Fibroblast of lung (primary cell): ENCODE data around the gene OPA1. TPM values are rescaled to one million over a fixed set of nuclear protein-coding genes. Genes with fewer than 3 reads are reported as not detected.

ENCODE experiments used
- DNase-seq, 2 donors: peaks; one replicate each; pipeline versions ENCODE4 v3.0.0 to v3.0.0-alpha.2; 2010; ENCODE audit warnings: low read depth in 2 of 2
- H2AFZ ChIP-seq: 2 replicates; pipeline ENCODE4 v1.5.1; 2012; ENCODE audit warnings: low read length, control low read depth, inconsistent platforms
- H3K27ac ChIP-seq: 2 replicates; pipeline ENCODE4 v1.5.1; 2011; ENCODE audit warnings: low read length, control low read depth; ENCODE audit not compliant: insufficient read depth
- H3K27me3 ChIP-seq: 2 replicates; pipeline ENCODE4 v1.5.1; 2011; ENCODE audit warnings: mild to moderate bottlenecking, low read length; ENCODE audit not compliant: control insufficient read depth, insufficient read depth
- H3K36me3 ChIP-seq: 2 replicates; pipeline ENCODE4 v1.5.1; 2011; ENCODE audit warnings: low read length; ENCODE audit not compliant: control insufficient read depth, insufficient read depth
- H3K4me1 ChIP-seq: 2 replicates; pipeline ENCODE4 v1.5.1; 2011; ENCODE audit warnings: low read length; ENCODE audit not compliant: control insufficient read depth, insufficient read depth; ENCODE audit errors: extremely low read depth
- H3K4me2 ChIP-seq: 2 replicates; pipeline ENCODE4 v1.5.1; 2011; ENCODE audit warnings: low read length, control low read depth; ENCODE audit not compliant: insufficient read depth; ENCODE audit errors: extremely low read depth
- H3K4me3 ChIP-seq, 4 experiments: fragments of 200-600 bp in 1 of 4; sonication (generic) in 1 of 4; replicated peaks in 1 of 4; 2 replicates each; pipeline ENCODE4 v1.5.1; 2011 to 2016; ENCODE audit warnings: low read length in 4 of 4, low read depth in 3 of 4, mild to moderate bottlenecking in 3 of 4, control low read depth in 2 of 4, inconsistent platforms in 1 of 4, mixed read lengths in 1 of 4; ENCODE audit not compliant: insufficient read depth in 1 of 4; ENCODE audit errors: control extremely low read depth in 1 of 4
- H3K79me2 ChIP-seq: 2 replicates; pipeline ENCODE4 v1.5.1; 2012; ENCODE audit warnings: mild to moderate bottlenecking, low read length, inconsistent platforms; ENCODE audit not compliant: control insufficient read depth, insufficient read depth
- H3K9ac ChIP-seq: 2 replicates; pipeline ENCODE4 v1.5.1; 2011; ENCODE audit warnings: mild to moderate bottlenecking, low read length, control low read depth; ENCODE audit not compliant: insufficient read depth
- H3K9me3 ChIP-seq: 2 replicates; pipeline ENCODE4 v1.5.1; 2012; ENCODE audit warnings: low read depth, low read length; ENCODE audit not compliant: control insufficient read depth, insufficient read depth
- H4K20me1 ChIP-seq: 2 replicates; pipeline ENCODE4 v1.5.1; 2011; ENCODE audit warnings: low read length; ENCODE audit not compliant: control insufficient read depth, insufficient read depth; ENCODE audit errors: extremely low read depth
- CTCF ChIP-seq, 2 donors: IDR thresholded peaks in 1 of 2; conservative IDR thresholded peaks in 1 of 2; 1 replicate in 1 of 2; 2 replicates in 1 of 2; pipeline ENCODE4 v1.5.1; 2011 to 2012; ENCODE audit warnings: low read length in 2 of 2, control low read depth in 1 of 2, inconsistent platforms in 1 of 2, low read depth in 1 of 2, mild to moderate bottlenecking in 1 of 2
- EZH2 ChIP-seq: IDR thresholded peaks from 2 replicates; pipeline ENCODE4 v1.5.1; 2012; ENCODE audit warnings: low read length, control low read depth, mild to moderate bottlenecking; ENCODE audit errors: missing control alignments
- polyA plus RNA-seq, 2 donors: library from polyadenylated mRNA; depleted of rRNA in 1 of 2; stranded (reverse) in 1 of 2; unstranded in 1 of 2; fragments of >200 nt; gene quantifications; 2 replicates each; pipeline ENCODE4 v1.2.1, GENCODE V29; 2011 to 2012; ENCODE audit warnings: missing spikeins in 1 of 2
- total RNA-seq: library from RNA; depleted of rRNA; stranded (reverse); fragments of >200 nt; gene quantifications from 2 replicates; pipeline ENCODE4 v1.2.1, GENCODE V29; 2014

The OPA1 gene
- total and polyA plus RNA-seq, 2 donors (not counting 1 experiment from before 2014, with no cell fraction given): 40.6 to 63.9 TPM

GRCh38 chr3:193593668-193594030 lies 641 bp downstream of the OPA1 start:
- Histone ChIP-seq H3K9me3 (no peaks in the 10 kb centered on the region), H3K4me3 (peak overlapping the region; percentile 64 to 94 (median 72)), H3K9ac (peak overlapping the region; percentile 84), H3K36me3 (no peaks in the 10 kb centered on the region), H2AFZ (peak overlapping the region; percentile 4), H3K27me3 (no peaks in the 10 kb centered on the region), H3K4me1 (no peaks in the 10 kb centered on the region), H3K27ac (peak overlapping the region; percentile 88), H3K4me2 (peak overlapping the region; percentile 15), H3K79me2 (peaks cover 50% of the 10 kb centered on the region), H4K20me1 (no peaks in the 10 kb centered on the region)
- no peak for TF ChIP-seq EZH2
- no peak for TF ChIP-seq CTCF (conservative IDR thresholded peaks at IDR 0.05 in 1 of 2, IDR thresholded peaks at IDR 0.05 in 1 of 2; ENCODE audit: low read depth in 1 of 2, low read length in 2 of 2)
- DNase-seq: peak; percentile 30 to 49

- Histone ChIP-seq H3K27ac (no peak overlapping the region), H2AFZ (no peak overlapping the region), H3K79me2 (peaks cover 59% of the 10 kb centered on the region), H3K4me1 (no peaks in the 10 kb centered on the region), H3K4me2 (peak overlapping the region; percentile 21), H3K27me3 (no peaks in the 10 kb centered on the region), H3K4me3 (peak overlapping the region in 3 of 4 experiments; percentile 30 to 71 (median 64)), H3K9ac (no peak overlapping the region), H3K36me3 (no peaks in the 10 kb centered on the region), H3K9me3 (no peaks in the 10 kb centered on the region), H4K20me1 (no peaks in the 10 kb centered on the region)
- TF ChIP-seq EZH2: no peak
- peak in 1 of 2 donors; percentile 57 for DNase-seq
Measured at GRCh38 chr3:193594946-193595689, 2.1 kb downstream of the OPA1 start.

GRCh38 chr3:193595939-193596487 lies 3.0 kb downstream of the OPA1 start:
- H3K27me3 ChIP-seq: no peaks in the 10 kb centered on the region
- no peaks in the 10 kb centered on the region for H3K9me3 ChIP-seq
- no peak overlapping the region for H3K4me2 ChIP-seq
- no peaks in the 10 kb centered on the region for H4K20me1 ChIP-seq
- H3K4me1 ChIP-seq: no peaks in the 10 kb centered on the region
- no peak overlapping the region for H3K9ac ChIP-seq
- no peak overlapping the region for H3K4me3 ChIP-seq
- H3K79me2 ChIP-seq: peaks cover 66% of the 10 kb centered on the region
- no peak overlapping the region for H2AFZ ChIP-seq
- TF ChIP-seq EZH2: no peak
- TF ChIP-seq CTCF (conservative IDR thresholded peaks at IDR 0.05 in 1 of 2, IDR thresholded peaks at IDR 0.05 in 1 of 2; ENCODE audit: low read depth in 1 of 2, low read length in 2 of 2): no peak
- DNase-seq: peak in 1 of 2 donors; percentile 18
- H3K36me3 ChIP-seq: no peaks in the 10 kb centered on the region
- no peak overlapping the region for H3K27ac ChIP-seq
